H1 (cell line): ENCODE measurements around the gene AOPEP. TPM values are rescaled to one million over a fixed set of nuclear protein-coding genes. Genes with fewer than 3 reads are reported as not detected.

ENCODE experiments used
- CTCF ChIA-PET: fragments of 300-600 bp; sonication (Branson Sonifier 250); formaldehyde crosslinking; loops from one replicate; lab custom pipeline; 2021; ENCODE audit not compliant: partially characterized antibody; lab: Charles Lee
- POLR2A ChIA-PET: fragments of 300-600 bp; sonication (Branson Sonifier 250); formaldehyde crosslinking; loops from one replicate; lab custom pipeline; 2021; ENCODE audit warnings: inconsistent platforms; ENCODE audit not compliant: partially characterized antibody; lab: Charles Lee
- DNase-seq, 2 experiments: peaks; one replicate each; pipeline versions ENCODE4 v3.0.0 to v3.0.0-alpha.2; 2010 to 2022; ENCODE audit warnings: low spot score in 2 of 2, low read depth in 1 of 2, mixed read lengths in 1 of 2
- FAIRE-seq: peaks from 2 replicates; lab custom pipeline; 2011; peaks lifted over from hg19 to GRCh38; lab: Jason Lieb, UNC
- H2AFZ ChIP-seq: 2 replicates; pipeline ENCODE4 v1.8.1; 2012; ENCODE audit warnings: low read length, inconsistent platforms
- H2AK5ac ChIP-seq: 2 replicates; pipeline ENCODE4 v1.6.1; 2013; ENCODE audit warnings: low read depth, low read length
- H2BK120ac ChIP-seq: replicated peaks from 2 replicates; pipeline ENCODE3; 2013; ENCODE audit warnings: low read depth, low read length, inconsistent platforms
- H2BK12ac ChIP-seq: 2 replicates; pipeline ENCODE4 v1.6.1; 2013; ENCODE audit warnings: low read depth, low read length
- H2BK15ac ChIP-seq: 2 replicates; pipeline ENCODE4 v1.6.1; 2013; ENCODE audit warnings: low read length
- H2BK20ac ChIP-seq: 2 replicates; pipeline ENCODE4 v1.6.1; 2013; ENCODE audit warnings: low read length
- H2BK5ac ChIP-seq: 2 replicates; pipeline ENCODE4 v1.6.1; 2013; ENCODE audit warnings: low read depth, low read length
- H3K14ac ChIP-seq: 2 replicates; pipeline ENCODE4 v1.6.1; 2013; ENCODE audit warnings: inconsistent platforms; ENCODE audit not compliant: insufficient read length
- H3K18ac ChIP-seq: 2 replicates; pipeline ENCODE4 v1.6.1; 2013; ENCODE audit warnings: low read length; ENCODE audit errors: extremely low read depth
- H3K23ac ChIP-seq: 2 replicates; pipeline ENCODE4 v1.6.1; 2013; ENCODE audit warnings: inconsistent platforms; ENCODE audit not compliant: insufficient read length
- H3K23me2 ChIP-seq: 2 replicates; pipeline ENCODE4 v1.6.1; 2013; ENCODE audit warnings: low read depth, low read length
- H3K27ac ChIP-seq: 2 replicates; pipeline ENCODE4 v1.6.1; 2011; ENCODE audit warnings: low read depth, low read length, inconsistent platforms
- H3K27me3 ChIP-seq, 4 experiments: replicated peaks in 1 of 4; 1 replicate in 1 of 4; 2 replicates in 3 of 4; pipeline versions ENCODE4 v1.6.1 to v1.8.1; 2011 to 2013; ENCODE audit warnings: low read length in 3 of 4, mild to moderate bottlenecking in 3 of 4, inconsistent platforms in 2 of 4, mixed read lengths in 2 of 4, moderate library complexity in 1 of 4; ENCODE audit not compliant: control insufficient read depth in 3 of 4, insufficient read depth in 3 of 4; ENCODE audit errors: extremely low read depth in 1 of 4
- H3K36me3 ChIP-seq, 4 experiments: 2 replicates each; pipeline versions ENCODE4 v1.6.1 to v1.8.1; 2011 to 2013; ENCODE audit warnings: mild to moderate bottlenecking in 4 of 4, low read length in 3 of 4, moderate library complexity in 2 of 4, control low read depth in 1 of 4, inconsistent platforms in 1 of 4; ENCODE audit not compliant: insufficient read depth in 4 of 4, control insufficient read depth in 2 of 4
- H3K4ac ChIP-seq: replicated peaks from 2 replicates; pipeline ENCODE3; 2013; ENCODE audit warnings: low read length, low read depth, mixed read lengths, inconsistent platforms; ENCODE audit not compliant: insufficient read length
- H3K4me1 ChIP-seq, 4 experiments: replicated peaks in 1 of 4; 1 replicate in 1 of 4; 2 replicates in 3 of 4; pipeline versions ENCODE4 v1.6.1 to v1.8.1; 2011 to 2013; ENCODE audit warnings: low read length in 3 of 4, inconsistent platforms in 2 of 4, mixed read lengths in 1 of 4; ENCODE audit not compliant: insufficient read depth in 4 of 4, control insufficient read depth in 3 of 4
- H3K4me2 ChIP-seq, 2 experiments: 2 replicates each; pipeline versions ENCODE4 v1.6.1 to v1.8.1; 2011 to 2013; ENCODE audit warnings: low read depth in 2 of 2, low read length in 2 of 2, control low read depth in 1 of 2, inconsistent platforms in 1 of 2, mild to moderate bottlenecking in 1 of 2; ENCODE audit not compliant: insufficient read depth in 1 of 2
- H3K4me3 ChIP-seq, 4 experiments: fragments of 200-600, 300-600 bp in 1 of 4; sonication (generic), shearing (Covaris generic), sonication (Bioruptor Twin) in 1 of 4; 2 replicates each; pipeline versions ENCODE4 v1.5.1 to v1.8.1; 2011 to 2016; ENCODE audit warnings: low read length in 4 of 4, low read depth in 3 of 4, control low read depth in 2 of 4, inconsistent platforms in 2 of 4, mild to moderate bottlenecking in 2 of 4, mixed read lengths in 1 of 4, moderate library complexity in 1 of 4; ENCODE audit not compliant: insufficient read depth in 2 of 4; ENCODE audit errors: extremely low read depth in 1 of 4
- H3K56ac ChIP-seq: replicated peaks from 2 replicates; pipeline ENCODE3; 2013; ENCODE audit warnings: low read depth, mild to moderate bottlenecking, mixed read lengths, low read length, inconsistent platforms; ENCODE audit not compliant: insufficient read length
- H3K79me1 ChIP-seq: 2 replicates; pipeline ENCODE4 v1.6.1; 2013; ENCODE audit warnings: low read depth, low read length, control low read depth
- H3K79me2 ChIP-seq, 2 experiments: 2 replicates each; pipeline versions ENCODE4 v1.6.1 to v1.8.1; 2012 to 2013; ENCODE audit warnings: low read length in 2 of 2, mild to moderate bottlenecking in 2 of 2, inconsistent platforms in 1 of 2; ENCODE audit not compliant: insufficient read depth in 2 of 2, control insufficient read depth in 1 of 2
- H3K9ac ChIP-seq, 4 experiments: replicated peaks in 1 of 4; 1 replicate in 1 of 4; 2 replicates in 3 of 4; pipeline versions ENCODE4 v1.6.1 to v1.8.1; 2011 to 2013; ENCODE audit warnings: low read depth in 3 of 4, low read length in 3 of 4, control low read depth in 2 of 4, mild to moderate bottlenecking in 2 of 4, moderate library complexity in 2 of 4, inconsistent platforms in 1 of 4; ENCODE audit errors: extremely low read depth in 1 of 4
- H3K9me3 ChIP-seq, 2 experiments: 2 replicates each; pipeline versions ENCODE4 v1.6.1 to v1.8.1; 2012 to 2013; ENCODE audit warnings: mild to moderate bottlenecking in 2 of 2, moderate library complexity in 2 of 2, control low read depth in 1 of 2, inconsistent platforms in 1 of 2, low read depth in 1 of 2, low read length in 1 of 2, mixed read lengths in 1 of 2; ENCODE audit not compliant: insufficient read depth in 2 of 2
- H4K20me1 ChIP-seq, 2 experiments: replicated peaks in 1 of 2; 2 replicates each; pipeline versions ENCODE3 to v1.8.1; 2011 to 2013; ENCODE audit warnings: inconsistent platforms in 2 of 2, low read length in 2 of 2, mild to moderate bottlenecking in 1 of 2; ENCODE audit not compliant: insufficient read depth in 2 of 2, control insufficient read depth in 1 of 2
- H4K5ac ChIP-seq: 2 replicates; pipeline ENCODE4 v1.6.1; 2013; ENCODE audit warnings: low read length, low read depth, mixed read lengths, inconsistent platforms; ENCODE audit not compliant: insufficient read length
- H4K8ac ChIP-seq: 2 replicates; pipeline ENCODE4 v1.8.0; 2013; ENCODE audit warnings: mild to moderate bottlenecking, moderate library complexity, low read length, inconsistent platforms; ENCODE audit not compliant: insufficient read depth; ENCODE audit errors: extremely low read depth
- H4K91ac ChIP-seq: replicated peaks from 2 replicates; pipeline ENCODE3; 2013; ENCODE audit warnings: low read length, mixed read lengths, inconsistent platforms; ENCODE audit not compliant: insufficient read length
- BACH1 ChIP-seq: IDR thresholded peaks from 2 replicates; pipeline ENCODE4 v1.6.1; 2012; ENCODE audit warnings: low read length, improper control_type of control experiment
- CEBPB ChIP-seq: IDR thresholded peaks from 2 replicates; pipeline ENCODE4 v1.6.1; 2012; ENCODE audit warnings: low read depth, low read length
- CREB1 ChIP-seq: IDR thresholded peaks from 2 replicates; pipeline ENCODE4 v1.6.1; 2012; ENCODE audit warnings: inconsistent platforms
- GABPA ChIP-seq: IDR thresholded peaks from 2 replicates; pipeline ENCODE4 v1.6.1; 2011; ENCODE audit warnings: mild to moderate bottlenecking, low read length, moderate library complexity, borderline replicate concordance; ENCODE audit not compliant: insufficient read depth
- MAFK ChIP-seq: IDR thresholded peaks from 2 replicates; pipeline ENCODE4 v1.6.1; 2012; ENCODE audit warnings: low read depth, mild to moderate bottlenecking, improper control_type of control experiment, low read length
- NRF1 ChIP-seq: IDR thresholded peaks from 2 replicates; pipeline ENCODE4 v1.6.1; 2011; ENCODE audit warnings: mild to moderate bottlenecking, low read depth, low read length, improper control_type of control experiment
- RAD21 ChIP-seq, 2 experiments: IDR thresholded peaks in 1 of 2; conservative IDR thresholded peaks in 1 of 2; 2 replicates each; pipeline ENCODE4 v1.6.1; 2011; ENCODE audit warnings: low read depth in 2 of 2, low read length in 2 of 2, improper control_type of control experiment in 1 of 2, inconsistent platforms in 1 of 2, mild to moderate bottlenecking in 1 of 2, moderate library complexity in 1 of 2
- RXRA ChIP-seq: IDR thresholded peaks from 2 replicates; pipeline ENCODE4 v1.6.1; 2011; ENCODE audit warnings: low read depth, mild to moderate bottlenecking, low read length, moderate library complexity; ENCODE audit not compliant: insufficient read depth
- SAP30 ChIP-seq: fragments of 300-600 bp; sonication (generic); IDR thresholded peaks from 2 replicates; pipeline ENCODE4 v1.7.1; 2012; ENCODE audit warnings: low read length, moderate library complexity, mild to moderate bottlenecking, inconsistent platforms; ENCODE audit not compliant: insufficient read depth, insufficient replicate concordance
- WGBS, 2 experiments: shearing (Covaris generic) in 1 of 2; methylation state at CpG; one replicate each; pipeline versions ENCODE4 v1.1.6 to v1.1.7; 2013 to 2015; ENCODE audit warnings: low lambda C conversion rate in 2 of 2, mixed read lengths in 2 of 2, inconsistent platforms in 1 of 2, low coverage in 1 of 2, missing lambda C conversion rate in 1 of 2; ENCODE audit not compliant: insufficient replicate concordance in 2 of 2, insufficient coverage in 1 of 2, insufficient read length in 1 of 2; ENCODE audit errors: extremely low coverage in 1 of 2, missing lambda C conversion rate in 1 of 2; 5-methylcytosine and 5-hydroxymethylcytosine counted together
- polyA plus RNA-seq, 7 experiments: library from polyadenylated mRNA; depleted of rRNA in 3 of 7; stranded (reverse) in 5 of 7; unstranded in 2 of 7; fragments of >200 nt in 5 of 7; fragments of 200-250 nt in 2 of 7; gene quantifications; 1 replicate in 5 of 7; 2 replicates in 1 of 7; 4 replicates in 1 of 7; pipeline versions ENCODE4 v1.2.1 to v1.2.3, GENCODE V29; 2011 to 2013; ENCODE audit warnings: missing spikeins in 2 of 7, mixed read lengths in 2 of 7
- total RNA-seq: library from RNA; stranded (reverse); fragmentation: NEBNext Ultra II Directional; extraction: Animal tissue kit (Norgen Biotek cat#: 25700); gene quantifications from 2 replicates; pipeline ENCODE4 v1.2.1, GENCODE V29; 2021
- TF ChIP-seq, protein P1 (sequence below): IDR thresholded peaks from 2 replicates; pipeline ENCODE4 v1.6.1; 2011; ENCODE audit warnings: low read length, improper control_type of control experiment

AOPEP gene
- total and polyA plus RNA-seq, 2 of the 8 experiments (the other 6 are each of a cell fraction or from before 2014, with no cell fraction given): 6.1 to 14.3 TPM

DNA sequence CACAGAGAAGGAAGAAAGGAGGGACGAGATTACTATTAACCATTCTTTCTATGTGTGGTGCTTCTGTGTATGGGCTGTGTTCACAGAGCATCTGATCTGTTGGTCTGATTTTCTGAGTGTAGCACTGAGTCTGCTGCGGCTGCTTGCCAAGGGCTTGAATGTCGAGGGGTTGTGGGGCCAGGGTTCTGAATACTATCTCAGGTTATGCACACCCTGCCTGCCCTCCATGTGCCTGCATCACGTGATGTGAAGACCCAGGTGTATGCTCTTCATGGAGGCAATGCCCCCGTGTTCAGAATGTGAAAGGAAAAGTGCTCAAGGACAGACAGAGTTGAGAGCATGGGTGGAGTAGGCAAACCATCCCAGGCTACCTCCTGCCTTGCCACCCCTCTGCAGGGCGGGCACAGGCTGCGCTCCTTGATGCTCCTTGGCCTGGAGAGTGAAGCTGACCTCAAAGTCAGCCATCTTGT, 336.1 kb downstream of the AOPEP start:
- no peak overlapping the region for H3K27ac ChIP-seq
- no peaks in the 10 kb centered on the region for H3K79me2 ChIP-seq
- H3K4me2 ChIP-seq: no peak overlapping the region
- TF ChIP-seq CREB1: no peak
- TF ChIP-seq RAD21 (IDR thresholded peaks at IDR 0.05 in 1 of 2, conservative IDR thresholded peaks at IDR 0.05 in 1 of 2; ENCODE audit: low read depth in 2 of 2, low read length in 2 of 2): no peak
- no peak for TF ChIP-seq BACH1
- no peak for TF ChIP-seq RXRA
- no peak for TF ChIP-seq SAP30
- TF ChIP-seq, protein P1, sequence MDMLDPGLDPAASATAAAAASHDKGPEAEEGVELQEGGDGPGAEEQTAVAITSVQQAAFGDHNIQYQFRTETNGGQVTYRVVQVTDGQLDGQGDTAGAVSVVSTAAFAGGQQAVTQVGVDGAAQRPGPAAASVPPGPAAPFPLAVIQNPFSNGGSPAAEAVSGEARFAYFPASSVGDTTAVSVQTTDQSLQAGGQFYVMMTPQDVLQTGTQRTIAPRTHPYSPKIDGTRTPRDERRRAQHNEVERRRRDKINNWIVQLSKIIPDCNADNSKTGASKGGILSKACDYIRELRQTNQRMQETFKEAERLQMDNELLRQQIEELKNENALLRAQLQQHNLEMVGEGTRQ: no peak
- no peak for TF ChIP-seq GABPA
- no peak for TF ChIP-seq MAFK
- no peak for TF ChIP-seq NRF1
- TF ChIP-seq CEBPB: no peak
- TF ChIP-seq, all 59 proteins: peak for 0
- no peak overlapping the region for H2BK15ac ChIP-seq
- no peak overlapping the region for H4K5ac ChIP-seq
- no peak overlapping the region for H3K56ac ChIP-seq
- no peak overlapping the region for H3K4me3 ChIP-seq
- H3K9ac ChIP-seq: no peak overlapping the region
- CTCF ChIA-PET: interaction anchor here (0.5 to 1.9 kb wide), 9 partner anchors 10 to 434 kb away, joined by 3 to 8 read pairs (median 3); no protein-coding TSS in a partner anchor
- no peaks in the 10 kb centered on the region for H3K36me3 ChIP-seq
- H4K20me1 ChIP-seq: no peaks in the 10 kb centered on the region
- no peak overlapping the region for H4K8ac ChIP-seq
- H3K4me1 ChIP-seq: peaks cover 0 to 10% (median under 1%) of the 10 kb centered on the region in 4 experiments; a peak in 3 of 7 replicates
- H2AK5ac ChIP-seq: no peak overlapping the region
- DNase-seq: no peak
- no peak for FAIRE-seq
- 88% methylated on average over 7 of the region's 7 CpGs; no CpG with 5 or more reads in 1 of the 2 experiments for WGBS, 2 experiments
- H3K18ac ChIP-seq: no peak overlapping the region
- H2BK5ac ChIP-seq: no peak overlapping the region
- H4K91ac ChIP-seq: no peak overlapping the region
- H2BK120ac ChIP-seq: no peak overlapping the region
- no peak overlapping the region for H2BK20ac ChIP-seq
- no peaks in the 10 kb centered on the region for H3K79me1 ChIP-seq
- no peaks in the 10 kb centered on the region; a peak in 1 of 7 replicates for H3K27me3 ChIP-seq
- no peak overlapping the region for H2AFZ ChIP-seq
- no peaks in the 10 kb centered on the region for H3K23me2 ChIP-seq
- H3K4ac ChIP-seq: no peak overlapping the region
- no peak overlapping the region for H3K23ac ChIP-seq
- POLR2A ChIA-PET: no interaction called here
- no peaks in the 10 kb centered on the region for H3K9me3 ChIP-seq
- no peak overlapping the region for H3K14ac ChIP-seq
- H2BK12ac ChIP-seq: no peak overlapping the region
